Tibial nerve (tissue), 4 donors: ENCODE measurements around the gene THNSL1.

Experiments used
- EP300 ChIP-seq, 2 donors: sonication (generic); formaldehyde crosslinking; IDR thresholded peaks; one replicate each; pipeline ENCODE4 v1.6.1; 2017; ENCODE audit warnings: antibody characterized with exemption in 2 of 2, mild to moderate bottlenecking in 1 of 2
- TF ChIP-seq, protein P1 (sequence below), 5 experiments: fragments of 200-600 bp in 3 of 5; fragments of 450-650 bp in 2 of 5; sonication (generic) in 3 of 5; IDR thresholded peaks; one replicate each; pipeline ENCODE4 v1.5.1; 2016 to 2019; ENCODE audit warnings: antibody characterized with exemption in 5 of 5, mild to moderate bottlenecking in 3 of 5, moderate library complexity in 2 of 5

DNA sequence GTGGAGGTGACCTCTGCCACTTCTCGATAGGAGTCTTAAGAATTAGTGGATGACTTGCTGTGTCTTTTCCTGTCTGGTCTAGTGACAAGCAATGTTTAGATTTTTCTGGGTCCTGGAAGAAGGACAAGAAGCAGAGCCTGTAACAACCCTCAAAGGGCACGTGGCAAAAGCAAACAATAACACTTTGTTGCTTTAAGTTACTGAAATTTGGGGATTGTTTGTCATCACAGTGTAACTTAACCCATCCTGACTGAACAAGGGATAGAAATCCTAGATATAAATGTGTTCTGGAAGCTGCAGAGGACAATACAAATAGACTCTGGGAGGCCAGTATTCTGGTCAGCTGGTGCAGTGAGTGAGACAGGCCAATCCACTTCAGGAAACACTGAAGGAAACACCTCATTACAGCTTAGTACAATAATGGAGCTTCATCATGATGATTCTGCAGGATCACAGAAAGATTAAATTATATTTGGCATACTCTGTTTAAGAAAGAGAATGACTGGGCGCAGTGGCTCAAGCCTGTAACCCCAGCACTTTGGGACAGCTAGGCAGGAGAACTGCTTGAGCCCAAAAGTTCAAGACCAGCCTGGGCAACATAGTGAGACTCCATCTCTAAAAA is 23.8 kb upstream of the THNSL1 start:
- TF ChIP-seq, protein P1, sequence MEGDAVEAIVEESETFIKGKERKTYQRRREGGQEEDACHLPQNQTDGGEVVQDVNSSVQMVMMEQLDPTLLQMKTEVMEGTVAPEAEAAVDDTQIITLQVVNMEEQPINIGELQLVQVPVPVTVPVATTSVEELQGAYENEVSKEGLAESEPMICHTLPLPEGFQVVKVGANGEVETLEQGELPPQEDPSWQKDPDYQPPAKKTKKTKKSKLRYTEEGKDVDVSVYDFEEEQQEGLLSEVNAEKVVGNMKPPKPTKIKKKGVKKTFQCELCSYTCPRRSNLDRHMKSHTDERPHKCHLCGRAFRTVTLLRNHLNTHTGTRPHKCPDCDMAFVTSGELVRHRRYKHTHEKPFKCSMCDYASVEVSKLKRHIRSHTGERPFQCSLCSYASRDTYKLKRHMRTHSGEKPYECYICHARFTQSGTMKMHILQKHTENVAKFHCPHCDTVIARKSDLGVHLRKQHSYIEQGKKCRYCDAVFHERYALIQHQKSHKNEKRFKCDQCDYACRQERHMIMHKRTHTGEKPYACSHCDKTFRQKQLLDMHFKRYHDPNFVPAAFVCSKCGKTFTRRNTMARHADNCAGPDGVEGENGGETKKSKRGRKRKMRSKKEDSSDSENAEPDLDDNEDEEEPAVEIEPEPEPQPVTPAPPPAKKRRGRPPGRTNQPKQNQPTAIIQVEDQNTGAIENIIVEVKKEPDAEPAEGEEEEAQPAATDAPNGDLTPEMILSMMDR (IDR thresholded peaks at IDR 0.05) = no peak
- no peak for TF ChIP-seq EP300 (IDR thresholded peaks at IDR 0.05)
